Activated naive CD8-positive, alpha-beta T cell treated with anti-CD3 and anti-CD28 coated beads, Interleukin-2, amount 10 ng/mL, durations not matched to agents 7 days and 5 days (primary cell): ENCODE measurements around the gene ANKRD60. TPM values are rescaled to one million over a fixed set of nuclear protein-coding genes. Genes with fewer than 3 reads are reported as not detected.

Experiments used
- ATAC-seq: fragments of 150-1000 bp; cut with Tn5 transposase; one replicate; pipeline ENCODE4 v1.10.0; 2021; ENCODE audit warnings: low read depth, moderate library complexity
- POLR2A ChIA-PET: fragments of 350-600 bp; sonication (Branson Sonifier 250); formaldehyde crosslinking; loops from one replicate; lab custom pipeline; 2021; ENCODE audit warnings: antibody characterized with exemption; lab: Charles Lee
- DNase-seq: peaks from one replicate; pipeline ENCODE4 v3.0.0; 2021
- H3K27ac Mint-ChIP-seq: one replicate; pipeline ENCODE4 v1.8.0; 2022; ENCODE audit warnings: mild to moderate bottlenecking, mixed read lengths
- H3K27me3 Mint-ChIP-seq: one replicate; pipeline ENCODE4 v1.8.0; 2022; ENCODE audit warnings: mild to moderate bottlenecking, moderate library complexity, mixed read lengths
- H3K36me3 Mint-ChIP-seq: one replicate; pipeline ENCODE4 v1.8.0; 2021; ENCODE audit warnings: mild to moderate bottlenecking, mixed read lengths
- H3K4me1 Mint-ChIP-seq: one replicate; pipeline ENCODE4 v1.8.0; 2021; ENCODE audit warnings: mixed read lengths
- H3K4me3 Mint-ChIP-seq: one replicate; pipeline ENCODE4 v1.8.0; 2022; ENCODE audit warnings: mild to moderate bottlenecking, moderate library complexity, mixed read lengths
- H3K9me3 Mint-ChIP-seq: one replicate; pipeline ENCODE4 v1.8.0; 2021; ENCODE audit warnings: mixed read lengths
- total RNA-seq, 2 experiments: library from RNA; stranded (reverse); gene quantifications; one replicate each; pipeline ENCODE4 v1.2.3, GENCODE V29; 2021

Gene ANKRD60
- total RNA-seq, 2 experiments from 2014 or later, result not detected

- no peaks in the 10 kb centered on the region for H3K36me3 Mint-ChIP-seq
- H3K9me3 Mint-ChIP-seq, result peaks cover 3% of the 10 kb centered on the region
- no peak overlapping the region for H3K4me3 Mint-ChIP-seq
- peaks cover 2% of the 10 kb centered on the region for H3K4me1 Mint-ChIP-seq
- no peak for DNase-seq
- H3K27ac Mint-ChIP-seq, result no peak overlapping the region
- POLR2A ChIA-PET, result no interaction called here
- H3K27me3 Mint-ChIP-seq, result peaks cover 15% of the 10 kb centered on the region
- no peak for ATAC-seq
Observed at GRCh38 chr20:58184063-58184462, 44.4 kb downstream of the ANKRD60 start.

DNA sequence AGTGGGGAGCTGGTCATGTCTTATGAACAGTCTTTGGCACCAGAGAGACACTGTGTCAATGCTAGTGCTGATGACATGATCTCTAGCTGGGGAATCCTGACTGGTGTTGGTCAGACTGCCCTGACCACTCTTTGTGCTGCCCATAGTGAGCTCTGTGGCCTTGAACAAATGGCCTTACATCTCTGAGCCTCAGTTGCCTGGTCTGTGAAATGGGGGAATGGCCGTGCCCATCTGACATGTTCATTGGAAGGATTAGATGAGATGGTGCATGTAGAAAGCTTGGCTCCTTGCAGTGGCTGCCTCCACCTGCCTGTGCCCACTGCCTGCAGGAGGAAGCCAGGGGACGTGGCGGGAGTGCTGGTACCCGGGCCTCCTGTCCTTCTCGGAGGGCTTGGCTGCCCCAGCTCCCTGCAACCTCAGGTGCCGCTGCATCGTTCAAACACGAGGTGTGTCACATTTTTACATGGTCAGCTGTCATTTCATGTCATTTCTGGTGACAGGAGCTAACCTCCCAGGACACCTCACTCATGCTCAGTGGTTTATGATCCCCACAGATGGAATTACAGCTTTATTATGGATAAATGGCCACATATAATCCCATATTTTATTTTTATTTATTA is 45.8 kb downstream of the ANKRD60 start:
- H3K36me3 Mint-ChIP-seq, result no peaks in the 10 kb centered on the region
- no peak overlapping the region for H3K27ac Mint-ChIP-seq
- peaks cover 4% of the 10 kb centered on the region for H3K4me1 Mint-ChIP-seq
- peaks cover 13% of the 10 kb centered on the region for H3K27me3 Mint-ChIP-seq
- POLR2A ChIA-PET, result no interaction called here
- no peak overlapping the region for H3K4me3 Mint-ChIP-seq
- no peak for DNase-seq
- peaks cover 3% of the 10 kb centered on the region for H3K9me3 Mint-ChIP-seq
- no peak for ATAC-seq

DNA sequence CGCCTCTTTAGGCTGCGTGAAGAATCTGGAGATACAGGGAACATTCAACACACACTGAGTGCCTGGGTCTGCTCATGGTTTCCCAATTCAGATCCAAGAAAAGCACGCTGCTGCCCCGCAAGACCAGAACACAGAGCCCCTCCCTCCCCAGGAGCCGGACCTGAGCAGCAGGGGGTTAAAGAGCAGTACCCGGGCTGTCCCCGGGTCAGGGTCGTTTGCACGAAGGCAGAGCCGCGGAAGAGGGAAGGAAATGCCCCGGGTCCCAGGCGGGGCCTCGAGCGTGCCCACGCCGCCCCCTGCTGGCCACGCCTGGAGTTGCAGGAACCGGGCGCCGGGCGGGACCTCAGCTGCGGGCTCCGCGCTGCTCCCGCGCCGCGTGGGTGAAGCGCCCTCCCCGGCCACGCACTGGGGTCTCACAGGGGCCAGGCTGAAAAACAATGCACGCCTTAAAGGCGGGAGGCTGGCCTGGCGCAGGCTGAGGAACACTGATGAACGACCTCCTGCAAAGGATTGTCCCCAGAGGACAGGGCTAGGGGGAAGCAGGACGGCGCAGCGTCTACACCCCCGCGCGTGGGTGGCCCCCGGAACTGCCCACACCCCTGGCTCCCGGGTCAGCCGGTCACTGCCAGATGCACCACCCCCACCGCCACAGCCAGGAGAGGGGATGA is 48.9 kb downstream of the ANKRD60 start:
- ATAC-seq, result peak; percentile 89
- peak; percentile 89 for DNase-seq
- no peaks in the 10 kb centered on the region for H3K36me3 Mint-ChIP-seq
- H3K9me3 Mint-ChIP-seq, result peaks cover 1% of the 10 kb centered on the region
- H3K27ac Mint-ChIP-seq, result no peak overlapping the region
- peaks cover 5% of the 10 kb centered on the region for H3K4me1 Mint-ChIP-seq
- H3K27me3 Mint-ChIP-seq, result peaks cover 12% of the 10 kb centered on the region
- H3K4me3 Mint-ChIP-seq, result peak overlapping the region; percentile 70
- POLR2A ChIA-PET, result no interaction called here

DNA sequence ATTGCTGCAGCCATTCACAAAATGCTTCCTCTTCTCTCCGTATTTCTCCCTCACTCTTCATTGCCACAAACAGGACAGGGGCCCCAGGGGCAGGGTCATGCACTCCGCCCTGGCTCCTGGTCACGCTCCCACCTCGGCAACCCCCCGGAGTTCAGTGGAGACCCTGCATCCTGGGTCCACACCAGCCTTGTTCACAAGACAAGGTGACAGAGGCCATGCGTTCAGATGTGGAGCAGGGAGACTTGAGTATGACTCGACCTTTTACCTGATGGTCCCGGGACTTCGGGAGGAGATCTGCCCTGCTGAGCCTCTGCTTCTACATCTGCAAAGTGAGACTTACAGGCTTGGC is 49.4 kb downstream of the ANKRD60 start:
- ATAC-seq (no peak), DNase-seq (no peak)
- H3K27ac Mint-ChIP-seq, result no peak overlapping the region
- no peaks in the 10 kb centered on the region for H3K36me3 Mint-ChIP-seq
- H3K4me1 Mint-ChIP-seq, result peaks cover 10% of the 10 kb centered on the region
- H3K9me3 Mint-ChIP-seq, result no peaks in the 10 kb centered on the region
- H3K27me3 Mint-ChIP-seq, result peaks cover 11% of the 10 kb centered on the region
- peak overlapping the region; percentile 70 for H3K4me3 Mint-ChIP-seq
- POLR2A ChIA-PET, result no interaction called here

- H3K4me1 Mint-ChIP-seq, result peaks cover 10% of the 10 kb centered on the region
- H3K27ac Mint-ChIP-seq, result no peak overlapping the region
- no peak for ATAC-seq
Observed at GRCh38 chr20:58177799-58178198, 50.7 kb downstream of the ANKRD60 start.

DNA sequence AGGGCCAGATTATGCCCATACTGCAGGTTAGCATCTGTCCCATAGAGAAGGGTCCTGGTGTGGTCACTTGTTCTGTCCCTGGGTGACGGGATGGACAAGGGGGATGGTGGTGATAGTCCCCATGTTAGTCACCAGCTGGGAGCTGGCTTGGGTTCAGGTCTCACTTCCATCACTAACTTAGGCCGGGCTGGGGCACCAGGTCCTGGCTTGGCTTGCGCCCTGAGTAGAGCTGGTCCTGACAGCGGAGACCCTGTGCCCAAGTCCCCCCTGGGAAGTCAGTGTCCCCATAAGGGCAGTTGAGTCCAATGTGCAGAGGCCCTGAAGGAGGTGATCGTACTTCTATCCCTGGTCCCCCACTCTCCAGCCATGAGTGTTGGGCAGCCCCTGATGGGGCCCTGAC is 52.6 kb downstream of the ANKRD60 start:
- no peak overlapping the region for H3K27ac Mint-ChIP-seq
- no peaks in the 10 kb centered on the region for H3K36me3 Mint-ChIP-seq
- H3K4me3 Mint-ChIP-seq, result no peak overlapping the region
- peaks cover 12% of the 10 kb centered on the region for H3K4me1 Mint-ChIP-seq
- no peak for ATAC-seq
- POLR2A ChIA-PET, result no interaction called here
- H3K9me3 Mint-ChIP-seq, result no peaks in the 10 kb centered on the region
- no peak for DNase-seq
- H3K27me3 Mint-ChIP-seq, result peaks cover 5% of the 10 kb centered on the region

More at GRCh38 chr20:58177799-58178198, 50.7 kb downstream of the ANKRD60 start:
- no peak for DNase-seq
- Mint-ChIP-seq H3K9me3 (no peaks in the 10 kb centered on the region), H3K36me3 (no peaks in the 10 kb centered on the region), H3K4me3 (no peak overlapping the region), H3K27me3 (peaks cover 11% of the 10 kb centered on the region)
- POLR2A ChIA-PET, result no interaction called here

- peaks cover 12% of the 10 kb centered on the region for H3K4me1 Mint-ChIP-seq
- DNase-seq (no peak), ATAC-seq (no peak)
- H3K27me3 Mint-ChIP-seq, result peaks cover 2% of the 10 kb centered on the region
- H3K36me3 Mint-ChIP-seq, result no peaks in the 10 kb centered on the region
- no peaks in the 10 kb centered on the region for H3K9me3 Mint-ChIP-seq
- POLR2A ChIA-PET, result no interaction called here
- H3K4me3 Mint-ChIP-seq, result no peak overlapping the region
- H3K27ac Mint-ChIP-seq, result no peak overlapping the region
Observed at GRCh38 chr20:58175425-58175824, 53.0 kb downstream of the ANKRD60 start.

GRCh38 chr20:58174708-58175280 is 53.7 kb downstream of the ANKRD60 start:
- H3K36me3 Mint-ChIP-seq, result no peaks in the 10 kb centered on the region
- DNase-seq, result no peak
- ATAC-seq, result no peak
- H3K27ac Mint-ChIP-seq, result no peak overlapping the region
- POLR2A ChIA-PET, result no interaction called here
- peaks cover under 1% of the 10 kb centered on the region for H3K27me3 Mint-ChIP-seq
- no peak overlapping the region for H3K4me3 Mint-ChIP-seq
- no peaks in the 10 kb centered on the region for H3K9me3 Mint-ChIP-seq
- H3K4me1 Mint-ChIP-seq, result peaks cover 12% of the 10 kb centered on the region

DNA sequence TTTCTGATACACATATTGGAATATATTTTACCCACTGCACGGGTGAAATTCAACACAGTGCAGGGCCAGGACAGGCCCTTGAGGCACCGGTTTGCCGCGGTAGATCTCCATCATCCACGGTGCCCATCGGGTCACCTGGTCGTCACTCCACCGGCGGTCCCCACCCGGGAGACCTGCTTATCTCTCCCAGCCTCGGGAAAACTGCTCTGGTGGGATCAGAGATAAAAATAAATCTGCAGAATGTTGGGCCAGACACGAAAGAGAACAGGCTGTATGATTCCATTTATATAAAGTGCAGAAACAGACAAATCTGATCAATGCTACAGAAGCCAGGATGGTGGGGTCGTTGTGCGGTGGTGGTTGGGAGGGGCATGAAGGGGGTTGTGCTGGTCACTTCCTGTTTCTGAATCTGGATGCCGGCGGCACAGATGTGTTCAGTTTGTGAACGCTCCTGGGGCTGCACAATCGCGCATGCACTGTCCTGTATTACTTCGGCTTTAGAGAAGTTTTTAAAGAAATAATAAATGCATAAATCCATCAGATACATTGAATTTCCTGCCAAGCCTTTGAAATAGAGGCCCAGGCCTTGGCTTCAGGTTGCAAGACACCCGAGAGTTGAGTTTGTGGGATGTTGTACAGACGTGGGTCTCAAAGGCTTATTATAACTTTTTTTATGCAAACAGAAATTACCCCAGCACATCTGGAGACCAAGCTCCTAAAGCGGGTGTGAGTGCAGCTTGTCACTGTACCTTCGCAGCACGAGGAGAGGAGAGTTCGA is 54.3 kb downstream of the ANKRD60 start:
- ATAC-seq (no peak), DNase-seq (no peak)
- no peaks in the 10 kb centered on the region for H3K27me3 Mint-ChIP-seq
- POLR2A ChIA-PET, result no interaction called here
- no peaks in the 10 kb centered on the region for H3K9me3 Mint-ChIP-seq
- no peak overlapping the region for H3K4me3 Mint-ChIP-seq
- no peak overlapping the region for H3K27ac Mint-ChIP-seq
- H3K36me3 Mint-ChIP-seq, result no peaks in the 10 kb centered on the region
- peaks cover 10% of the 10 kb centered on the region for H3K4me1 Mint-ChIP-seq

DNA sequence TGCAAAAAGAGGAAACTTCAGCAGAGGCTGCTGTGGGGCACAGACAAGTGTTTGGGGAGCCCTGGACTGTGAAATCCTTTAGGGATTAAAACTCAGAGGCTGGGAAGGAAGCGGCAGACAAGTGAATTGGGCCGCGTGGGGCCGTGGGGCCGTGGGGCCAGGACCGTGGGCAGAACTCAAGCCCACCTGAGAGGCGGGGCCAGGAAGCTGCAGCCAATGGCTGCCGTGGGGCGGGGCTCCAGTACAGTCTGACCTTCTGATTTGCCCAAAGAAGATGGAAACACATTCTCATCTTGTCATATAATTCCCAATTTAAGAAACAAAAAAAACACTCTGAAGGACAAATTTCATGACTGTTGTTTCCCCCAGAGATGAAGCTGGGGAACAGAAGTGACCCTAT is 55.4 kb downstream of the ANKRD60 start:
- ATAC-seq (no peak), DNase-seq (no peak)
- no peaks in the 10 kb centered on the region for H3K9me3 Mint-ChIP-seq
- H3K27me3 Mint-ChIP-seq, result no peaks in the 10 kb centered on the region
- no peak overlapping the region for H3K27ac Mint-ChIP-seq
- no peaks in the 10 kb centered on the region for H3K36me3 Mint-ChIP-seq
- POLR2A ChIA-PET, result no interaction called here
- H3K4me1 Mint-ChIP-seq, result peaks cover 8% of the 10 kb centered on the region
- no peak overlapping the region for H3K4me3 Mint-ChIP-seq

DNA sequence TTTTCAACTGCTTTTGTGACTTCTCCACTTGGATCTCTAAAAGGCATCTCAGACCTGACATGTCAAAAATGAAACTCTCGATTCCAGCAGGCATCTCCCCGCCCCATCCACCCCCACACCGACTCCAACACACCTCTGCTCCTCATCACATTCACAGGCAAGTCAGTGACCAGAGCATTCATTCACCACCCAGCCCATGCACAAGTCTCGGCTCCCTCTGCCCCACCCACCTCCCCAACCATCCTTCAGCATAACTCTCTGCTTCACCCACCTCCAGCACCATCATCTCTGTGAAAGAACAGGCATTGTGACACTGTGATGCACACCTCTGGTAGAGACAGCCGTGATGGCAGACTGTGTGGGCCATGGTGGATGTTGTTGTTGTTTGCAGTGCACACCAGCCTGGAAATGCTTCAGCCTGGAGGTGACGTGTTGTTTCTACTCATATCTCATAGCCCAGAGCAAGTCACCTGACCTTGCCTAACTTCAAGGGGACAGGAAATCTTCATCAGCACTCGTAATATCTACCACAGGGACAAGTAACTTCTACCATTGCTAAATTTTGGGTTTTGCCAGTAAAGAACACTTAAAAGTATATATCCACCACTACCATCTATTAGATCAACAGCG is 56.5 kb downstream of the ANKRD60 start:
- Mint-ChIP-seq H3K4me1 (peaks cover 8% of the 10 kb centered on the region), H3K4me3 (no peak overlapping the region), H3K36me3 (no peaks in the 10 kb centered on the region), H3K9me3 (no peaks in the 10 kb centered on the region), H3K27me3 (no peaks in the 10 kb centered on the region), H3K27ac (no peak overlapping the region)
- ATAC-seq, result peak; percentile 30
- no peak for DNase-seq
- POLR2A ChIA-PET, result no interaction called here

DNA sequence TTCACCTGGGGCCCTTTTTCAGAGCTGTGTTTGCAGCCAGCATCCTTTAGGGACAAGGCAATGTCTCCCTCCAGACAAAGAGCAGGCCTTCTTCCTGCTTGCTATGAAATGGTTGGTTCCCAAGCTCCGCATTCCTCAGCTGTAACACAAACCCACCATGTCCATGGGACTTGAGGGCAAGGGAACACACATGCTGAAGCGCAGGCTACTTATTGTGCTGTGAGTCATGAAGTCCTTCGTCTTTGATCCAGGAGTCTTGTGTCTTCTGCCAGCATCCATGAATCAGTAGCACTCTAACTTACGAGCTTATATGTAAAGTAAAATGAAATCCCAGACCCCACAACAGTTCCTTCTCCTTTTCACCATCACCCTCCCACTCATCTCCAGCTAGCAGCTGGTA is 59.0 kb downstream of the ANKRD60 start:
- no peak for ATAC-seq
- POLR2A ChIA-PET, result no interaction called here
- Mint-ChIP-seq H3K4me3 (no peak overlapping the region), H3K9me3 (no peaks in the 10 kb centered on the region), H3K27ac (no peak overlapping the region), H3K27me3 (no peaks in the 10 kb centered on the region), H3K36me3 (no peaks in the 10 kb centered on the region), H3K4me1 (peaks cover 6% of the 10 kb centered on the region)
- no peak for DNase-seq

- no peaks in the 10 kb centered on the region for H3K9me3 Mint-ChIP-seq
- ATAC-seq, result no peak
- POLR2A ChIA-PET, result no interaction called here
Observed at GRCh38 chr20:58168843-58169242, 59.6 kb downstream of the ANKRD60 start.

More at GRCh38 chr20:58168843-58169242, 59.6 kb downstream of the ANKRD60 start:
- H3K27ac Mint-ChIP-seq, result no peak overlapping the region
- H3K4me1 Mint-ChIP-seq, result peaks cover 2% of the 10 kb centered on the region
- no peak for DNase-seq
- no peaks in the 10 kb centered on the region for H3K27me3 Mint-ChIP-seq
- no peaks in the 10 kb centered on the region for H3K36me3 Mint-ChIP-seq
- no peak overlapping the region for H3K4me3 Mint-ChIP-seq
